Karpas-422 (cell line): ENCODE results near the gene TMEM151A. TPM values are rescaled to one million over a fixed set of nuclear protein-coding genes. Genes with fewer than 3 reads are reported as not detected.
A peak's percentile ranks its signal among the peaks of the same experiment; 100 is the strongest.
"Not testable (repeated sequence)": the region's sequence is repeated elsewhere in the genome, so short reads cannot be mapped to it uniquely, and the experiment has no call there.

ENCODE experiments used
- DNase-seq: peaks from one replicate; pipeline ENCODE4 v3.0.0-alpha.2; 2015
- H2AFZ ChIP-seq: fragments of 200-600 bp; sonication (generic); 2 replicates; pipeline ENCODE4 v1.6.1; 2014; ENCODE audit warnings: antibody characterized with exemption, low read length, mixed read lengths
- H3K27ac ChIP-seq: fragments of 200-600 bp; sonication (generic); 2 replicates; pipeline ENCODE4 v1.5.1; 2014; ENCODE audit warnings: mild to moderate bottlenecking, low read length, moderate library complexity
- H3K27me3 ChIP-seq: fragments of 200-600 bp; sonication (generic); 2 replicates; pipeline ENCODE4 v1.6.1; 2014; ENCODE audit warnings: low read length, mixed read lengths
- H3K36me3 ChIP-seq: fragments of 200-600 bp; sonication (generic); 2 replicates; pipeline ENCODE4 v1.6.1; 2014; ENCODE audit warnings: low read length, mixed read lengths; ENCODE audit not compliant: insufficient read depth
- H3K4me1 ChIP-seq: fragments of 200-600 bp; sonication (generic); 2 replicates; pipeline ENCODE4 v1.6.1; 2014; ENCODE audit warnings: mild to moderate bottlenecking, low read length, mixed read lengths
- H3K4me2 ChIP-seq: fragments of 200-600 bp; sonication (generic); 2 replicates; pipeline ENCODE4 v1.6.1; 2014; ENCODE audit warnings: low read length, low read depth, mild to moderate bottlenecking; ENCODE audit not compliant: poor library complexity, severe bottlenecking
- H3K4me3 ChIP-seq: fragments of 200-600 bp; sonication (generic); 2 replicates; pipeline ENCODE4 v1.5.1; 2014; ENCODE audit warnings: mild to moderate bottlenecking, antibody characterized with exemption, low read length, mixed read lengths
- H3K79me2 ChIP-seq: fragments of 200-600 bp; sonication (generic); 2 replicates; pipeline ENCODE4 v1.6.1; 2014; ENCODE audit warnings: mild to moderate bottlenecking, low read length, mixed read lengths
- H3K9ac ChIP-seq: fragments of 200-600 bp; sonication (generic); 2 replicates; pipeline ENCODE4 v1.6.0; 2014; ENCODE audit warnings: low read length
- H3K9me2 ChIP-seq: fragments of 200-600 bp; sonication (generic), shearing (Covaris generic); replicated peaks from 2 replicates; pipeline ENCODE4 v1.6.0; 2014; ENCODE audit warnings: mild to moderate bottlenecking, low read length, moderate library complexity; ENCODE audit not compliant: insufficient read depth
- H3K9me3 ChIP-seq: fragments of 300-700, 200-600 bp; sonication (generic); 2 replicates; pipeline ENCODE4 v1.6.1; 2014; ENCODE audit warnings: low read length, mixed read lengths
- H4K20me1 ChIP-seq: fragments of 200-600 bp; sonication (generic); 2 replicates; pipeline ENCODE4 v1.6.1; 2014; ENCODE audit warnings: mild to moderate bottlenecking, antibody characterized with exemption, low read length, low read depth; ENCODE audit not compliant: insufficient read depth
- total RNA-seq: library from RNA; depleted of rRNA; stranded (reverse); fragments of >200 nt; shearing (Covaris generic); gene quantifications from 2 replicates; pipeline ENCODE4 v1.2.3, GENCODE V29; 2014; ENCODE audit warnings: low replicate concordance

The TMEM151A gene
- total RNA-seq, 1 experiment from 2014 or later = not detected

DNA sequence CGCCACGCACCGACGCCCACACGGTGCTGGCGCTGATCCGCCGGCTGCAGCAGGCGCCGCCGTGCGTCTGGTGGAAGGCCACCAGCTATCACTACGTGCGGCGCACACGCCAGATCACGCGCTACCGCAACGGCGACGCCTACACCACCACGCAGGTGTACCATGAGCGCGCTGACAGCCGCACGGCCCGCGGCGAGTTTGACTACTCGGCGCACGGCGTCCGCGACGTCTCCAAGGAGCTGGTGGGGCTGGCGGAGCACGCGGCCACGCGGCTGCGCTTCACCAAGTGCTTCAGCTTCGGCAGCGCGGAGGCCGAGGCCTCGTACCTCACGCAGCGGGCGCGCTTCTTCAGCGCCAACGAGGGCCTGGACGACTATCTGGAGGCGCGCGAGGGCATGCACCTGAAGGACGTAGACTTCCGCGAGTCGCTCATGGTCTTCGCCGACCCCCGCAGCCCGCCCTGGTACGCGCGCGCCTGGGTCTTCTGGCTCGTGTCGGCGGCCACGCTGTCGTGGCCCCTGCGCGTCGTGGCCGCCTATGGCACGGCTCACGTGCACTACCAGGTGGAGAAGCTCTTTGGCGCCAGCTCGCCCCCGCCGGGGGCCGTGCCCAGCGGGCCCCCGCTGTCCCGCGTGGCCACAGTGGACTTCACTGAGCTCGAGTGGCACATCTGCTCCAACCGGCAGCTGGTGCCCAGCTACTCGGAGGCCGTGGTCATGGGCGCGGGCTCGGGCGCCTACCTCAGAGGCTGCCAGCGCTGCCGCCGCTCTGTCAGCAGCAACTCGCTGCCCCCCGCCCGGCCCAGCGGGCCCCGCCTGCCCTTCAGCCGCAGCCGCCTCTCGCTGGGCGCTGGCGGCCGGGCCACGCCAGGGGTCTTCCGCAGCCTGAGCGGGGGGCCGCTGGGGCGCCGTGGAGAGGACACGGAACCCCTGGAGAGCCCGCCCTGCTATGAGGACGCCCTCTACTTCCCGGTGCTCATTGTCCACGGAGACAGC, 3.2 kb downstream of the TMEM151A start:
- no peak overlapping the region for H2AFZ ChIP-seq
- H3K4me2 ChIP-seq = no peak overlapping the region
- peaks cover 7% of the 10 kb centered on the region for H3K4me1 ChIP-seq
- no peak overlapping the region for H3K4me3 ChIP-seq
- no peaks in the 10 kb centered on the region for H3K27me3 ChIP-seq
- no peaks in the 10 kb centered on the region for H3K79me2 ChIP-seq
- H3K36me3 ChIP-seq = no peaks in the 10 kb centered on the region
- no peaks in the 10 kb centered on the region for H3K9me2 ChIP-seq
- H3K9ac ChIP-seq = no peak overlapping the region
- H3K27ac ChIP-seq = no peak overlapping the region
- no peaks in the 10 kb centered on the region for H4K20me1 ChIP-seq
- no peaks in the 10 kb centered on the region for H3K9me3 ChIP-seq
- no peak for DNase-seq

DNA sequence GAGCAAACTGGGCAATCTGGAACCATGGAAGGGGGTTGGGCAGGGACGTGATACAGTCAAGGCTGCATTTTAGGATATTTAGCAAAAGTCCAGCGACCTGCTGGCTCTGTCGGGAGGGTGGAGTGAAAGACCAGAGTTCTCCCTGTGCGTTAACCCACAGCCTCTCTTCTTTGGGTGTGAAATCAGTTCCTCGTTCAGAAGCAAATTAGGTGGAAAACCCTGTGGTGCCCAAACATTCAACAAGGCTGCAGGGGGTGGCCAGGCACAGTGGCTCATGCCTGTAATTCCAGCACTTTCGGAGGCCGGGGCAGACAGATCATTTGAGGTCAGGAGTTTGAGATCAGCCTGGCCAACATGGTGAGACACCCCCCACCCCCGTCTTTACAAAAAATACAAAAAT, 5.9 kb downstream of the TMEM151A start:
- no peak overlapping the region for H3K9ac ChIP-seq
- H3K4me3 ChIP-seq = no peak overlapping the region
- no peak overlapping the region for H3K4me2 ChIP-seq
- no peaks in the 10 kb centered on the region for H3K9me3 ChIP-seq
- no peaks in the 10 kb centered on the region for H4K20me1 ChIP-seq
- no peaks in the 10 kb centered on the region for H3K79me2 ChIP-seq
- no peak overlapping the region for H3K27ac ChIP-seq
- no peaks in the 10 kb centered on the region for H3K27me3 ChIP-seq
- no peaks in the 10 kb centered on the region for H3K9me2 ChIP-seq
- no peak for DNase-seq
- H3K4me1 ChIP-seq = peaks cover 2% of the 10 kb centered on the region
- no peak overlapping the region for H2AFZ ChIP-seq
- no peaks in the 10 kb centered on the region for H3K36me3 ChIP-seq

DNA sequence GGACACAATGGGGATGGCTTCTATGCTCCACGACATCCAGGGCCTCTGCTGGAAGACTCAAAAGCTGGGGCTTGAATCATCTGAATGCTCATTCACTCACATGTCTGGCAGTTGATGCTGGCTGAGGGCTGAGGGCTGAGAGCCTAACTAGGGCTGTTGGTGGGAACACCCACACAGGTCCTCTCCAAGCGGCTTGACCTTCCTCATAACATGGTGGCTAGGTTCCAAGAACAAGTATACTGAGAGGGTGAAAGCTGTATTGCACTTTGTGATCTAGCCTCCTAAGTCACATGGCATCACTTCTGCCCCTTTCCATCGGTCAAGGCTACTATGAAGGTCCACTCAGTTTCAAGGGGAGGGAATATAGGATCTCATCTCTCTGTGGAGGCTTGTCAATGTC, 7.5 kb downstream of the TMEM151A start:
- Histone ChIP-seq H3K27me3 (no peaks in the 10 kb centered on the region), H3K9ac (no peak overlapping the region), H3K36me3 (no peaks in the 10 kb centered on the region), H4K20me1 (no peaks in the 10 kb centered on the region), H3K9me2 (no peaks in the 10 kb centered on the region), H3K4me1 (peaks cover 5% of the 10 kb centered on the region), H3K4me2 (no peak overlapping the region), H3K79me2 (no peaks in the 10 kb centered on the region), H3K27ac (no peak overlapping the region), H3K9me3 (no peaks in the 10 kb centered on the region), H3K4me3 (no peak overlapping the region), H2AFZ (no peak overlapping the region)
- DNase-seq = no peak

DNA sequence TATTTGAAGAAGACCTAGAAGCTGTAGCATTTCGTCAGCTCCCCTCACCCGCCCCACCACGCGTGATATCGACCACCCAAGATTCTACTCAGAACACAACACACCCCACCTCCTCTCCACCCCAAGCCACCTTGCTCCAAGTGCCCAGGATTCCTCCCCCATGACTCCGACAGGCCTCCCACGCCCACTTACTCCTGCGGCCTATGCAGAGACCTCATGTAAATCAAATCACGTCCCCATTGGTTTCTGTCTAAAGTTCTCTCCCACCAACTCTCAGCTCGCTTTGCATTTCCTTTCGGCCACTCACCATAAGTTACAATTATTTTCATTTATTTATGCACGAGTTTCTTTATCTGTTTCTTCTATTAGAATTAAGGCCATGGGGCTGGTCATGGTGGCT, 11.0 kb downstream of the TMEM151A start:
- Histone ChIP-seq H3K9me3 (no peaks in the 10 kb centered on the region), H3K4me1 (peaks cover 5% of the 10 kb centered on the region), H3K79me2 (no peaks in the 10 kb centered on the region), H3K9ac (no peak overlapping the region), H3K27me3 (no peaks in the 10 kb centered on the region), H2AFZ (no peak overlapping the region), H3K36me3 (no peaks in the 10 kb centered on the region), H3K9me2 (no peaks in the 10 kb centered on the region), H3K4me3 (no peak overlapping the region), H3K4me2 (no peak overlapping the region), H3K27ac (no peak overlapping the region), H4K20me1 (no peaks in the 10 kb centered on the region)
- DNase-seq = peak; percentile 55

DNA sequence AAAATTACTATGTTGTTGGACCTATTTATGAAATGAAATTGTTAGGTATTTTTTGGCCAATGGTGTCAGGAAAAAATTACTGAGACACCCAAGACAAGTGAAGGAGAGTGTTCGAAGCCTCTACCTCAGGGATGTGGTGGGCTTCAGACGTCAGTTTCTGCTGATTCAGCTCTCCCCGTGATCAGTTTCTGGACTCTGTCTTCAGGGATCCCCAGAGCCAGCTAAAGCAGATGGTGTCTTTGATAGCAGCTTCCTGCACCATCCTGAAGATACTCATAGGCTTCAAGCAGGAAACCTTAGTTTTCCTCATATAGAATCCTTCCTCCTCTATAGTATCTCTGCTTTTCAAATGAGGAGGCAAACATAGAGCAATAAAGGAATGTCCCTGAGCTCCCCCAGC, 17.8 kb downstream of the TMEM151A start:
- Histone ChIP-seq H4K20me1 (no peaks in the 10 kb centered on the region), H3K36me3 (no peaks in the 10 kb centered on the region), H3K4me2 (no peak overlapping the region), H3K9ac (no peak overlapping the region), H2AFZ (no peak overlapping the region), H3K9me2 (no peaks in the 10 kb centered on the region), H3K27ac (no peak overlapping the region), H3K27me3 (no peaks in the 10 kb centered on the region), H3K4me3 (no peak overlapping the region), H3K9me3 (no peaks in the 10 kb centered on the region), H3K79me2 (no peaks in the 10 kb centered on the region), H3K4me1 (peaks cover 24% of the 10 kb centered on the region)
- no peak for DNase-seq

DNA sequence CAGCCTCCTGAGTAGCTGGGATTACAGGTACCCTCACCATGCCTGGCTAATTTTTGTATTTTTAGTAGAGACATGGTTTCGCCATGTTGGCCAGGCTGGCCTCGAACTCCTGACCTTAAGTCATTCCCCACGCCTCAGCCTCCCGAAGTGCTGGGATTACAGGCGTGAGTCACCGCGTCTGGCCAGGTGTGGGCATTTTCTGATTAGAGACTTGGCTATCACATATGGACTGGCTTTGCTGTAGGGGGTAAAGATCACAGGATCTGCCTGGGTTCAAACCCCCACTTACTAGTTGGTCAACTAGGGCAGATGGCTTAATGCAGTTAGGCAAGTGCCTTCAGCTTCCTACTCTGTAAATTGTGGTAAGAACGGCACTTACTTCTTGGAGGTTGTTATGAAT, 18.6 kb downstream of the TMEM151A start:
- Histone ChIP-seq H2AFZ (no peak overlapping the region), H3K27ac (no peak overlapping the region), H3K4me2 (no peak overlapping the region), H3K9me3 (no peaks in the 10 kb centered on the region), H3K9ac (no peak overlapping the region), H3K9me2 (no peaks in the 10 kb centered on the region), H3K27me3 (no peaks in the 10 kb centered on the region), H3K36me3 (no peaks in the 10 kb centered on the region), H3K4me1 (peaks cover 24% of the 10 kb centered on the region), H4K20me1 (no peaks in the 10 kb centered on the region), H3K4me3 (no peak overlapping the region), H3K79me2 (no peaks in the 10 kb centered on the region)
- DNase-seq = no peak

DNA sequence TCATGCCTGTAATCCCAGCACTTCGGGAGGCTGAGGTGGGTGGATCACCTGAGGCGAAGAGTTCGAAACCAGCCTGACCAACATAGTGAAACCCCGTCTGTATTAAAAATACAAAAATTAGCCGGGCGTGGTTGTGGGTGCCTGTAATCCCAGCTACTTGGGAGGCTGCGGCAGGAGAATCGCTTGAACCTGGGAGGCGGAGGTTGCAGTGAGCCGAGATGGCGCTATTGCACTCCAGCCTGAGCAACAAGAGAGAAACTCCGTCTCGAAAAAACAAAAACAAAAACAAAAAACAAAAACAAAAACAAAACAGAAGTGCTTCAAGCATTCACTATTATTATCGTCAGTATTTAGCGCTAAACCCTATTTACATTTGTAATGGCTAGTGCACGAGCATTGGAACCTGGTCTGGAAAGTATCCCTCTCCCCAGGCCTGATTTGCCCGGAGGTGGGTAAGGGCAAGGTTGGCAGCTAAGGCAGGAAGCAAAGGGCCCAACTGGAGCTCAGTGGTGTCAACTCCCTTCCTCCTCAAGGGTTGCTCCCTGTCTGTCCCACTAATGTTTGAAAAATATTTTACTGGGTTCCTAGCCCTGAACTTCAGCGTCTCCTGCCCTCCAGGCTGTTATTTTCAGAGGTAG, 19.2 kb downstream of the TMEM151A start:
- H2AFZ ChIP-seq, DNase-seq, H3K9me2 ChIP-seq, H3K27ac ChIP-seq, H3K9me3 ChIP-seq, H3K27me3 ChIP-seq, H3K4me2 ChIP-seq, H3K36me3 ChIP-seq, H4K20me1 ChIP-seq, H3K79me2 ChIP-seq, H3K4me3 ChIP-seq: not testable (repeated sequence)
- peaks cover 24% of the 10 kb centered on the region for H3K4me1 ChIP-seq
- 0 out of 2 replicates have a peak overlapping the region, but pooled peaks have one; percentile 65 for H3K9ac ChIP-seq

DNA sequence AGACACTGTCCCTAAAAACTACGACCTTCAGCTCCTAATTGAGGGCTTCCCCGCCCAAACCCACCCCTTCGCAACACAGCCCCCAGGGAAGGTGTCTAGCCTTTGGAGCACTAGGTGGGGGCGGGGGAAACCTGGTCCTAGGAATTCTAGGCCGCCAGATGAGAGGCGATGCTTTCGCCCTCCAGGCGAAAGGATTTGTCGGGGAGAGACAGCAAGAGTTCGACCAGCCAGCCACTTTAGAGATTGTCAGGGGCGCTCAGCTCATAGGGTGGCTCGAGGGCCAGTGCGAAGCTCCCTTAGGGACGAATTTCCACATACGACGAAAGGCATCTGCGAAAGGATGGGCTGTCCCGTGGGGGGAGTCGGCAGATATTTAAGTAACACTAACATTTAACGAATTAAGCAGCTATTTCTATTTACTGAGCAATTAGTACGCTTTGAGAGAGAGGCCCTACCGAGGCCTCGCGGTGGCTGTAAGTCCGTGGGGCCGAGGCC, 19.8 kb downstream of the TMEM151A start:
- Histone ChIP-seq H3K27ac (peak overlapping the region; percentile 62), H3K9me3 (no peaks in the 10 kb centered on the region), H3K36me3 (no peaks in the 10 kb centered on the region), H3K27me3 (no peaks in the 10 kb centered on the region), H3K79me2 (no peaks in the 10 kb centered on the region), H2AFZ (peak overlapping the region; percentile 93), H3K4me3 (peak overlapping the region; percentile 65; the same call in 1 of the 2 replicates), H3K9me2 (no peaks in the 10 kb centered on the region), H3K4me1 (peaks cover 24% of the 10 kb centered on the region), H4K20me1 (no peaks in the 10 kb centered on the region), H3K9ac (peak overlapping the region; percentile 65), H3K4me2 (peak overlapping the region; percentile 78)
- no peak for DNase-seq
